Endodermal cell (in vitro differentiated cells): ENCODE results near the gene GET4. TPM values are rescaled to one million over a fixed set of nuclear protein-coding genes. Genes with fewer than 3 reads are reported as not detected.
A peak's percentile ranks its signal among the peaks of the same experiment; 100 is the strongest.

Experiments
- DNase-seq: peaks from one replicate; pipeline ENCODE4 v3.0.0-alpha.2; 2017
- H3K27ac ChIP-seq: 2 replicates; pipeline ENCODE4 v1.5.1; 2013; ENCODE audit warnings: mild to moderate bottlenecking, low read depth, low read length, moderate library complexity
- H3K27me3 ChIP-seq: 2 replicates; pipeline ENCODE4 v1.6.1; 2013; ENCODE audit warnings: mild to moderate bottlenecking, low read length, moderate library complexity; ENCODE audit not compliant: insufficient read depth, control insufficient read depth, poor library complexity, severe bottlenecking
- H3K36me3 ChIP-seq: 2 replicates; pipeline ENCODE4 v1.7.0; 2013; ENCODE audit warnings: mild to moderate bottlenecking, low read length, moderate library complexity; ENCODE audit not compliant: control insufficient read depth, insufficient read depth
- H3K4me1 ChIP-seq: one replicate; pipeline ENCODE4 v1.7.0; 2013; ENCODE audit warnings: low read length; ENCODE audit not compliant: control insufficient read depth, insufficient read depth
- H3K4me3 ChIP-seq: 2 replicates; pipeline ENCODE4 v1.5.1; 2013; ENCODE audit warnings: mild to moderate bottlenecking, low read length, moderate library complexity
- H3K9ac ChIP-seq: 2 replicates; pipeline ENCODE4 v1.6.1; 2013; ENCODE audit warnings: mild to moderate bottlenecking, low read length, moderate library complexity; ENCODE audit not compliant: poor library complexity, severe bottlenecking; ENCODE audit errors: extremely low read depth
- H3K9me3 ChIP-seq: 2 replicates; pipeline ENCODE4 v1.6.1; 2013; ENCODE audit warnings: mild to moderate bottlenecking, low read length, moderate library complexity; ENCODE audit not compliant: control insufficient read depth
- H3K27ac Mint-ChIP-seq: 2 replicates; pipeline ENCODE4 v1.8.0; 2020; ENCODE audit warnings: mixed read lengths
- H3K27me3 Mint-ChIP-seq: 2 replicates; pipeline ENCODE4 v1.8.0; 2021; ENCODE audit warnings: mild to moderate bottlenecking, mixed read lengths; ENCODE audit not compliant: insufficient read depth
- H3K36me3 Mint-ChIP-seq: 2 replicates; pipeline ENCODE4 v1.8.0; 2020; ENCODE audit warnings: low read depth, mixed read lengths
- H3K4me1 Mint-ChIP-seq: 2 replicates; pipeline ENCODE4 v1.8.0; 2020; ENCODE audit warnings: mixed read lengths
- H3K4me3 Mint-ChIP-seq: 2 replicates; pipeline ENCODE4 v1.8.0; 2020; ENCODE audit warnings: mild to moderate bottlenecking, moderate library complexity, mixed read lengths
- H3K9me3 Mint-ChIP-seq: 2 replicates; pipeline ENCODE4 v1.8.0; 2020; ENCODE audit warnings: mild to moderate bottlenecking, mixed read lengths
- WGBS, 2 experiments: methylation state at CpG; one replicate each; pipeline versions ENCODE4 v1.1.5 to v1.1.7; 2013; ENCODE audit warnings: missing lambda C conversion rate in 2 of 2, mixed read lengths in 1 of 2; ENCODE audit not compliant: insufficient coverage in 1 of 2, insufficient read length in 1 of 2; 5-methylcytosine and 5-hydroxymethylcytosine counted together
- total RNA-seq, 2 donors: library from RNA; stranded (reverse); fragmentation: NEBNext Ultra II Directional in 1 of 2; extraction: Animal tissue kit (Norgen Biotek cat#: 25700) in 1 of 2; gene quantifications; 2 replicates in 1 of 2; 3 replicates in 1 of 2; pipeline ENCODE4 v1.2.1, GENCODE V29; 2021
- TF ChIP-seq, protein P1 (sequence below): fragments of 200-600 bp; sonication (generic); conservative IDR thresholded peaks from 2 replicates; pipeline ENCODE4 v1.5.0; 2021; ENCODE audit warnings: antibody characterized with exemption, mild to moderate bottlenecking

The GET4 gene
- total RNA-seq, 2 donors from 2014 or later, result 73.3 to 84.3 TPM

- DNase-seq, result no peak
- Mint-ChIP-seq H3K27ac (peak overlapping the region; percentile 59), H3K36me3 (peaks cover 59% of the 10 kb centered on the region), H3K4me1 (no peaks in the 10 kb centered on the region), H3K4me3 (no peak overlapping the region), H3K27me3 (no peaks in the 10 kb centered on the region), H3K9me3 (no peaks in the 10 kb centered on the region)
- TF ChIP-seq, protein P1, sequence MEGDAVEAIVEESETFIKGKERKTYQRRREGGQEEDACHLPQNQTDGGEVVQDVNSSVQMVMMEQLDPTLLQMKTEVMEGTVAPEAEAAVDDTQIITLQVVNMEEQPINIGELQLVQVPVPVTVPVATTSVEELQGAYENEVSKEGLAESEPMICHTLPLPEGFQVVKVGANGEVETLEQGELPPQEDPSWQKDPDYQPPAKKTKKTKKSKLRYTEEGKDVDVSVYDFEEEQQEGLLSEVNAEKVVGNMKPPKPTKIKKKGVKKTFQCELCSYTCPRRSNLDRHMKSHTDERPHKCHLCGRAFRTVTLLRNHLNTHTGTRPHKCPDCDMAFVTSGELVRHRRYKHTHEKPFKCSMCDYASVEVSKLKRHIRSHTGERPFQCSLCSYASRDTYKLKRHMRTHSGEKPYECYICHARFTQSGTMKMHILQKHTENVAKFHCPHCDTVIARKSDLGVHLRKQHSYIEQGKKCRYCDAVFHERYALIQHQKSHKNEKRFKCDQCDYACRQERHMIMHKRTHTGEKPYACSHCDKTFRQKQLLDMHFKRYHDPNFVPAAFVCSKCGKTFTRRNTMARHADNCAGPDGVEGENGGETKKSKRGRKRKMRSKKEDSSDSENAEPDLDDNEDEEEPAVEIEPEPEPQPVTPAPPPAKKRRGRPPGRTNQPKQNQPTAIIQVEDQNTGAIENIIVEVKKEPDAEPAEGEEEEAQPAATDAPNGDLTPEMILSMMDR, result no peak
- no peaks in the 10 kb centered on the region for H3K9me3 ChIP-seq
- no peaks in the 10 kb centered on the region for H3K27me3 ChIP-seq
- H3K9ac ChIP-seq, result no peak overlapping the region
- H3K36me3 ChIP-seq, result peaks cover 57% of the 10 kb centered on the region
- WGBS, 2 experiments, result 92 to 93% methylated on average over 11 to 15 of the region's 15 CpGs
- H3K4me3 ChIP-seq, result no peak overlapping the region
- H3K27ac ChIP-seq, result no peak overlapping the region
- H3K4me1 ChIP-seq, result no peaks in the 10 kb centered on the region
Measured at GRCh38 chr7:890868-891267, 14.5 kb downstream of the GET4 start.

GRCh38 chr7:891291-891690 lies 14.9 kb downstream of the GET4 start:
- 94 to 95% methylated on average over 11 to 29 of the region's 29 CpGs for WGBS, 2 experiments
- Histone ChIP-seq H3K27ac (no peak overlapping the region), H3K9me3 (no peaks in the 10 kb centered on the region), H3K36me3 (peaks cover 62% of the 10 kb centered on the region), H3K9ac (no peak overlapping the region), H3K4me1 (no peaks in the 10 kb centered on the region), H3K27me3 (no peaks in the 10 kb centered on the region), H3K4me3 (no peak overlapping the region)
- Mint-ChIP-seq H3K36me3 (peaks cover 63% of the 10 kb centered on the region), H3K27ac (no peak overlapping the region), H3K27me3 (no peaks in the 10 kb centered on the region), H3K4me3 (no peak overlapping the region), H3K4me1 (no peaks in the 10 kb centered on the region), H3K9me3 (no peaks in the 10 kb centered on the region)
- DNase-seq, result no peak
- TF ChIP-seq, protein P1, result no peak

- peaks cover 66% of the 10 kb centered on the region for H3K36me3 Mint-ChIP-seq
- no peak overlapping the region for H3K9ac ChIP-seq
- no peaks in the 10 kb centered on the region for H3K27me3 ChIP-seq
- no peak overlapping the region for H3K4me3 Mint-ChIP-seq
- no peak overlapping the region for H3K4me3 ChIP-seq
- no peaks in the 10 kb centered on the region for H3K9me3 Mint-ChIP-seq
- no peak overlapping the region for H3K27ac ChIP-seq
- H3K9me3 ChIP-seq, result no peaks in the 10 kb centered on the region
- H3K36me3 ChIP-seq, result peaks cover 66% of the 10 kb centered on the region
- TF ChIP-seq, protein P1, result no peak
- no peaks in the 10 kb centered on the region for H3K4me1 Mint-ChIP-seq
- no peaks in the 10 kb centered on the region for H3K27me3 Mint-ChIP-seq
- no peaks in the 10 kb centered on the region for H3K4me1 ChIP-seq
- 95 to 96% methylated on average over 19 to 20 of the region's 20 CpGs for WGBS, 2 experiments
- no peak overlapping the region for H3K27ac Mint-ChIP-seq
- no peak for DNase-seq
Measured at GRCh38 chr7:891805-892204, 15.5 kb downstream of the GET4 start.
